Hepatocyte (in vitro differentiated cells): Measurements from ENCODE around the gene SIK3. TPM values are rescaled to one million over a fixed set of nuclear protein-coding genes. Genes with fewer than 3 reads are reported as not detected.

Experiments
- DNase-seq: peaks from one replicate; pipeline ENCODE4 v3.0.0-alpha.2; 2016; ENCODE audit warnings: low spot score
- H2AFZ ChIP-seq: fragments of 200-600 bp; sonication (generic); 2 replicates; pipeline ENCODE4 v1.6.0; 2016; ENCODE audit warnings: antibody characterized with exemption, mild to moderate bottlenecking
- H3K27ac ChIP-seq: fragments of 200-600 bp; sonication (generic); 2 replicates; pipeline ENCODE4 v1.5.1; 2016; ENCODE audit warnings: mild to moderate bottlenecking
- H3K27me3 ChIP-seq: fragments of 200-600 bp; sonication (generic); 2 replicates; pipeline ENCODE4 v1.6.1; 2016
- H3K36me3 ChIP-seq: fragments of 200-600 bp; sonication (generic); replicated peaks from 2 replicates; pipeline ENCODE4 v1.5.1; 2016; ENCODE audit warnings: low read depth; ENCODE audit not compliant: insufficient read depth
- H3K4me1 ChIP-seq: fragments of 200-600 bp; sonication (generic); 2 replicates; pipeline ENCODE4 v1.5.1; 2016; ENCODE audit warnings: mild to moderate bottlenecking, moderate library complexity; ENCODE audit not compliant: insufficient read depth
- H3K4me2 ChIP-seq: fragments of 200-600 bp; sonication (generic); 2 replicates; pipeline ENCODE4 v1.6.0; 2016
- H3K4me3 ChIP-seq: fragments of 200-600 bp; sonication (generic); 2 replicates; pipeline ENCODE4 v1.5.1; 2016; ENCODE audit warnings: mild to moderate bottlenecking
- H3K79me2 ChIP-seq: fragments of 200-600 bp; sonication (generic); 2 replicates; pipeline ENCODE4 v1.6.0; 2017; ENCODE audit warnings: mild to moderate bottlenecking
- H3K9me2 ChIP-seq: fragments of 200-600 bp; sonication (generic); replicated peaks from 2 replicates; pipeline ENCODE4 v1.6.0; 2017; ENCODE audit warnings: mild to moderate bottlenecking; ENCODE audit not compliant: insufficient read depth
- H3K9me3 ChIP-seq: fragments of 200-600 bp; sonication (generic); 2 replicates; pipeline ENCODE4 v1.5.1; 2016; ENCODE audit warnings: low read depth, mild to moderate bottlenecking
- H4K20me1 ChIP-seq: fragments of 200-600 bp; sonication (generic); 2 replicates; pipeline ENCODE4 v1.6.0; 2016; ENCODE audit warnings: mild to moderate bottlenecking; ENCODE audit not compliant: insufficient read depth, poor library complexity, severe bottlenecking
- CTCF ChIP-seq: fragments of 200-600 bp; sonication (generic); IDR thresholded peaks from 2 replicates; pipeline ENCODE4 v1.5.1; 2016; ENCODE audit warnings: antibody characterized with exemption, mild to moderate bottlenecking; ENCODE audit not compliant: poor library complexity
- EZH2 ChIP-seq: fragments of 200-600 bp; sonication (generic); IDR thresholded peaks from 2 replicates; pipeline ENCODE4 v1.6.1; 2016; ENCODE audit warnings: antibody characterized with exemption, mild to moderate bottlenecking, borderline replicate concordance
- EZH2phosphoT487 ChIP-seq: fragments of 200-600 bp; sonication (generic); IDR thresholded peaks from one replicate; pipeline ENCODE4 v1.6.1; 2018; ENCODE audit warnings: antibody characterized with exemption, mild to moderate bottlenecking, low read depth, moderate library complexity; ENCODE audit not compliant: unreplicated experiment, severe bottlenecking
- WGBS: methylation state at CpG from one replicate; pipeline ENCODE4 v1.1.6; 2016; ENCODE audit warnings: low lambda C conversion rate; ENCODE audit errors: missing lambda C conversion rate; 5-methylcytosine and 5-hydroxymethylcytosine counted together
- polyA plus RNA-seq: library from polyadenylated mRNA; unstranded; fragments of >200 nt; fragmentation: Nextera tagmentation; extraction: Ambion mirVana; gene quantifications from 2 replicates; pipeline ENCODE4 v1.2.1, GENCODE V29; 2016
- total RNA-seq: library from RNA; depleted of rRNA; stranded (reverse); fragments of >200 nt; gene quantifications from 2 replicates; pipeline ENCODE4 v1.2.3, GENCODE V29; 2014

Gene SIK3
- total and polyA plus RNA-seq, 2 experiments from 2014 or later = 15.8 to 17.7 TPM

- WGBS = 79% methylated on average over 2 of the region's 2 CpGs
- no peak overlapping the region for H2AFZ ChIP-seq
- no peaks in the 10 kb centered on the region for H3K27me3 ChIP-seq
- peaks cover 30% of the 10 kb centered on the region for H3K4me1 ChIP-seq
- H4K20me1 ChIP-seq = peaks cover 17% of the 10 kb centered on the region
- H3K36me3 ChIP-seq = no peaks in the 10 kb centered on the region
- H3K9me3 ChIP-seq = no peaks in the 10 kb centered on the region
- peak overlapping the region; percentile 80 for H3K4me2 ChIP-seq
- TF ChIP-seq EZH2phosphoT487 = no peak
- TF ChIP-seq EZH2 = no peak
- no peak for TF ChIP-seq CTCF
- peaks cover 33% of the 10 kb centered on the region for H3K79me2 ChIP-seq
- no peak for DNase-seq
- H3K4me3 ChIP-seq = no peak overlapping the region
- H3K9me2 ChIP-seq = no peaks in the 10 kb centered on the region
- H3K27ac ChIP-seq = peak overlapping the region; percentile 93
Observed at GRCh38 chr11:117099696-117100095, 1.5 kb upstream of the SIK3 start.

- 0% methylated on average over 23 of the region's 65 CpGs for WGBS
- Histone ChIP-seq H3K4me2 (peak overlapping the region; percentile 83), H2AFZ (peak overlapping the region; percentile 60), H3K79me2 (peaks cover 54% of the 10 kb centered on the region), H3K9me3 (no peaks in the 10 kb centered on the region), H4K20me1 (peaks cover 33% of the 10 kb centered on the region), H3K36me3 (no peaks in the 10 kb centered on the region), H3K27me3 (no peaks in the 10 kb centered on the region), H3K4me3 (peak overlapping the region; percentile 91), H3K9me2 (no peaks in the 10 kb centered on the region), H3K4me1 (peaks cover 33% of the 10 kb centered on the region), H3K27ac (peak overlapping the region; percentile 95)
- TF ChIP-seq EZH2phosphoT487 (no peak), CTCF (no peak), EZH2 (no peak)
- peak; percentile 70 for DNase-seq
Observed at GRCh38 chr11:117097389-117098268, 599 bp downstream of the SIK3 start.

GRCh38 chr11:117097014-117097388 is 1.2 kb downstream of the SIK3 start:
- H3K9me2 ChIP-seq = no peaks in the 10 kb centered on the region
- peaks cover 60% of the 10 kb centered on the region for H3K79me2 ChIP-seq
- WGBS = 39% methylated on average over 6 of the region's 6 CpGs
- no peaks in the 10 kb centered on the region for H3K9me3 ChIP-seq
- peak overlapping the region; percentile 91 for H3K4me3 ChIP-seq
- no peaks in the 10 kb centered on the region for H3K36me3 ChIP-seq
- peak overlapping the region; percentile 83 for H3K4me2 ChIP-seq
- peak overlapping the region; percentile 95 for H3K27ac ChIP-seq
- TF ChIP-seq EZH2 (no peak), EZH2phosphoT487 (no peak), CTCF (no peak)
- no peak overlapping the region for H2AFZ ChIP-seq
- H3K27me3 ChIP-seq = no peaks in the 10 kb centered on the region
- no peak for DNase-seq
- H3K4me1 ChIP-seq = peaks cover 33% of the 10 kb centered on the region
- H4K20me1 ChIP-seq = peaks cover 35% of the 10 kb centered on the region
